Karpas-422 (cell line): Measurements from ENCODE around the gene ME2. TPM values are rescaled to one million over a fixed set of nuclear protein-coding genes. Genes with fewer than 3 reads are reported as not detected.
A peak's percentile ranks its signal among the peaks of the same experiment; 100 is the strongest.
"Not testable (repeated sequence)": the region's sequence is repeated elsewhere in the genome, so short reads cannot be mapped to it uniquely, and the experiment has no call there.

Experiments
- DNase-seq: peaks from one replicate; pipeline ENCODE4 v3.0.0-alpha.2; 2015
- H2AFZ ChIP-seq: fragments of 200-600 bp; sonication (generic); 2 replicates; pipeline ENCODE4 v1.6.1; 2014; ENCODE audit warnings: antibody characterized with exemption, low read length, mixed read lengths
- H3K27ac ChIP-seq: fragments of 200-600 bp; sonication (generic); 2 replicates; pipeline ENCODE4 v1.5.1; 2014; ENCODE audit warnings: mild to moderate bottlenecking, low read length, moderate library complexity
- H3K27me3 ChIP-seq: fragments of 200-600 bp; sonication (generic); 2 replicates; pipeline ENCODE4 v1.6.1; 2014; ENCODE audit warnings: low read length, mixed read lengths
- H3K36me3 ChIP-seq: fragments of 200-600 bp; sonication (generic); 2 replicates; pipeline ENCODE4 v1.6.1; 2014; ENCODE audit warnings: low read length, mixed read lengths; ENCODE audit not compliant: insufficient read depth
- H3K4me1 ChIP-seq: fragments of 200-600 bp; sonication (generic); 2 replicates; pipeline ENCODE4 v1.6.1; 2014; ENCODE audit warnings: mild to moderate bottlenecking, low read length, mixed read lengths
- H3K4me2 ChIP-seq: fragments of 200-600 bp; sonication (generic); 2 replicates; pipeline ENCODE4 v1.6.1; 2014; ENCODE audit warnings: low read length, low read depth, mild to moderate bottlenecking; ENCODE audit not compliant: poor library complexity, severe bottlenecking
- H3K4me3 ChIP-seq: fragments of 200-600 bp; sonication (generic); 2 replicates; pipeline ENCODE4 v1.5.1; 2014; ENCODE audit warnings: mild to moderate bottlenecking, antibody characterized with exemption, low read length, mixed read lengths
- H3K79me2 ChIP-seq: fragments of 200-600 bp; sonication (generic); 2 replicates; pipeline ENCODE4 v1.6.1; 2014; ENCODE audit warnings: mild to moderate bottlenecking, low read length, mixed read lengths
- H3K9ac ChIP-seq: fragments of 200-600 bp; sonication (generic); 2 replicates; pipeline ENCODE4 v1.6.0; 2014; ENCODE audit warnings: low read length
- H3K9me2 ChIP-seq: fragments of 200-600 bp; sonication (generic), shearing (Covaris generic); replicated peaks from 2 replicates; pipeline ENCODE4 v1.6.0; 2014; ENCODE audit warnings: mild to moderate bottlenecking, low read length, moderate library complexity; ENCODE audit not compliant: insufficient read depth
- H3K9me3 ChIP-seq: fragments of 300-700, 200-600 bp; sonication (generic); 2 replicates; pipeline ENCODE4 v1.6.1; 2014; ENCODE audit warnings: low read length, mixed read lengths
- H4K20me1 ChIP-seq: fragments of 200-600 bp; sonication (generic); 2 replicates; pipeline ENCODE4 v1.6.1; 2014; ENCODE audit warnings: mild to moderate bottlenecking, antibody characterized with exemption, low read length, low read depth; ENCODE audit not compliant: insufficient read depth
- total RNA-seq: library from RNA; depleted of rRNA; stranded (reverse); fragments of >200 nt; shearing (Covaris generic); gene quantifications from 2 replicates; pipeline ENCODE4 v1.2.3, GENCODE V29; 2014; ENCODE audit warnings: low replicate concordance

ME2 gene
- total RNA-seq, 1 experiment from 2014 or later = 184 TPM

DNA sequence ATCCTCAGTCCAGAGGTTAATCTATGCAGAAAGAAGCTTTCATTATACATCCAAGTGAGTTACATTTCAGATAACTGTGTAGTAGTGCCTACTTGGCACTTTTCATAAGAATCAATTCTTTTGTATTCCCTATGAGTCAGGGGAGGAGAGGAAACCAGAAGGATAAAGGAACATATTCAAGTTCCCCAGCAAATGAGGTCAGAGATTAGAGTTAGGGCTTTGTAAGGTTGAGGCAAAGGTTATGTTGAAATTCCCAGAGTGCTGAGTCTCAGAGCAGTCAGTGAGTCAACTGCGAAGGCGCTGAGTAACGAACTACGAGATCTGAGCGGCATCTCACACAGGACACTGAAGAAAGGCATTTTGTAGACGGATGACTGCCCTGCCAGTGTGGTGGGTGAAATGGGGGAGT, 25.1 kb upstream of the ME2 start:
- no peaks in the 10 kb centered on the region for H4K20me1 ChIP-seq
- no peaks in the 10 kb centered on the region for H3K9me3 ChIP-seq
- H3K27ac ChIP-seq = no peak overlapping the region
- H2AFZ ChIP-seq = no peak overlapping the region
- no peaks in the 10 kb centered on the region for H3K27me3 ChIP-seq
- H3K36me3 ChIP-seq = no peaks in the 10 kb centered on the region
- H3K9me2 ChIP-seq = no peaks in the 10 kb centered on the region
- no peak overlapping the region for H3K4me2 ChIP-seq
- H3K4me3 ChIP-seq = no peak overlapping the region
- no peaks in the 10 kb centered on the region for H3K79me2 ChIP-seq
- H3K9ac ChIP-seq = no peak overlapping the region
- no peaks in the 10 kb centered on the region for H3K4me1 ChIP-seq
- DNase-seq = no peak

DNA sequence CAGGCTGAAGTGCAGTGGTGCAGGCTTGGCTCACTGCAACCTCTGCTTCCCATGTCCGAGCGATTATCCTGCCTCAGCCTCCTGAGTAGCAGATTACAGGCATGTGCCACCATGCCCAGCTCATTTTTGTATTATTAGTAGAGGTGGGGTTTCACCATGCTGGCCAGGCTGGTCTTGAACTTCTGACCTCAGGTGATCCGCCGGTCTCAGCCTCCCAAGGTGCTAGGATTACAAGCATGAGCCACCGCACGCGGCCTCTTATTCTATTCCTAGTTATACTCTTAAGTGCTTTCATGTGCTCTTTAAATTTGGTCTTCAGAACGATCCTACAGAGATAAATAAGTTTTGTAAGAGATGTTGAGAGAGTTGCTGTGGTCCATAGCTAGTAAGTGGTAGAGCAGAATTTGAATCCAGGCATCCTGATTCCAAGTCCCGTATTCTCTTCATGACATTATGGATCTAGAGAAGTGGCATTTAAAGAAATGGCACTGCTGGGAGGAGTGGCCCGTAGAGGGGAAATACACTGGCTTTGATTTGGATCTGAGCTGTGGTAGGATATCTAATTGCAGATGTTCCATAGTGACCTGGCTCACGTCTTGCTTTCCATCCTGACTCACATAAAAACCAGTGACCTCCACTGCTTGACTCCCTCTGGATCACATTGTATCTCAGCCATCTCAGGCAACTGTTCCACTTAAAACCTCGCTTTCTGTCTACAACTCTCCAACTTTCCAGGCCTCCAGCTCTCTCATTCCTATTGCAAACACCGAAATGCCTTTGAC, 22.8 kb upstream of the ME2 start:
- H3K9ac ChIP-seq = no peak overlapping the region
- H3K4me3 ChIP-seq = no peak overlapping the region
- no peaks in the 10 kb centered on the region for H3K79me2 ChIP-seq
- no peaks in the 10 kb centered on the region for H3K4me1 ChIP-seq
- H4K20me1 ChIP-seq = no peaks in the 10 kb centered on the region
- H2AFZ ChIP-seq = no peak overlapping the region
- H3K9me2 ChIP-seq = no peaks in the 10 kb centered on the region
- no peaks in the 10 kb centered on the region for H3K9me3 ChIP-seq
- no peak overlapping the region for H3K4me2 ChIP-seq
- H3K27me3 ChIP-seq = no peaks in the 10 kb centered on the region
- no peak overlapping the region for H3K27ac ChIP-seq
- no peaks in the 10 kb centered on the region for H3K36me3 ChIP-seq
- DNase-seq = no peak

DNA sequence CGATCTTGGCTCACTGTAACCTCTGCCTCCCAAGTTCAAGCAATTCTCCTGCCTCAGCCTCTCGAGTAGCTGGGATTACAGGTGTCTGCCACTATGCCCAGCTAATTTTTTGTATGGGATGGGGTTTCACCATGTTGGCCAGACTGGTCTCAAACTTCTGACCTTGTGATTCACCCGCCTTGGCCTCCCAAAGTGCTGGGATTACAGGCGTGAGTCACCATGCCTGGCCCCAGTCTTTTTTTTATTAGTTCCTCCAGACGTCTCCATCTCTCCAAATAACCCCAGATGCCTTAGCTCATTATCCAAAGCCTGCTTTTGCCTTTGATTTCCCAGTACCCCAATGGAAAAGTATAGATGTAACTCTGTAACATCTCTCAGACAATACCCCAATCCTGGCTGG, 21.8 kb upstream of the ME2 start:
- H2AFZ ChIP-seq, H3K9me3 ChIP-seq, DNase-seq, H3K4me1 ChIP-seq, H3K4me2 ChIP-seq, H3K9ac ChIP-seq, H4K20me1 ChIP-seq, H3K27me3 ChIP-seq, H3K79me2 ChIP-seq, H3K36me3 ChIP-seq, H3K27ac ChIP-seq, H3K9me2 ChIP-seq, H3K4me3 ChIP-seq: not testable (repeated sequence)

DNA sequence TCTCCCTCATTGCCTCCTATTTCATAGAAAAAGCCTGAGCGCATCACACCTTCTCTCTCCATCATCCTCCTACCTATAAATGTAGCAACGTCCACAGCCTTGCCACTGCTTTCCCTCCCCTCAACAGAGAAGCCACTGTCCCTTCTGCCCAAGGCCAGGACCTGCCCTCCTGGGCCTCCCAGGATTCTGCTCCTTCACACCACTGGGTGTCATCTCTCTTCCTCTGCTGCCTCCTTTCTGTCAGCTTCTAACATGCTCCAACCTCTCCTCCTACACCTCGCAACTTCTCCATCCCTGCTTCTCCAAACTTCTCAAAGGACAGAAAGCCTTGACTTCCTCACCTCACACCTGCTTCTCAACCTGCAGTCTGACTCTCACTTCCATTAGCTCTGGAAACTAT, 21.2 kb upstream of the ME2 start:
- Histone ChIP-seq H3K36me3 (no peaks in the 10 kb centered on the region), H2AFZ (no peak overlapping the region), H3K27ac (no peak overlapping the region), H3K9ac (no peak overlapping the region), H3K27me3 (no peaks in the 10 kb centered on the region), H3K4me3 (no peak overlapping the region), H3K9me2 (no peaks in the 10 kb centered on the region), H3K4me2 (no peak overlapping the region), H3K9me3 (no peaks in the 10 kb centered on the region), H4K20me1 (no peaks in the 10 kb centered on the region), H3K79me2 (no peaks in the 10 kb centered on the region), H3K4me1 (peaks cover 5% of the 10 kb centered on the region)
- DNase-seq = no peak

DNA sequence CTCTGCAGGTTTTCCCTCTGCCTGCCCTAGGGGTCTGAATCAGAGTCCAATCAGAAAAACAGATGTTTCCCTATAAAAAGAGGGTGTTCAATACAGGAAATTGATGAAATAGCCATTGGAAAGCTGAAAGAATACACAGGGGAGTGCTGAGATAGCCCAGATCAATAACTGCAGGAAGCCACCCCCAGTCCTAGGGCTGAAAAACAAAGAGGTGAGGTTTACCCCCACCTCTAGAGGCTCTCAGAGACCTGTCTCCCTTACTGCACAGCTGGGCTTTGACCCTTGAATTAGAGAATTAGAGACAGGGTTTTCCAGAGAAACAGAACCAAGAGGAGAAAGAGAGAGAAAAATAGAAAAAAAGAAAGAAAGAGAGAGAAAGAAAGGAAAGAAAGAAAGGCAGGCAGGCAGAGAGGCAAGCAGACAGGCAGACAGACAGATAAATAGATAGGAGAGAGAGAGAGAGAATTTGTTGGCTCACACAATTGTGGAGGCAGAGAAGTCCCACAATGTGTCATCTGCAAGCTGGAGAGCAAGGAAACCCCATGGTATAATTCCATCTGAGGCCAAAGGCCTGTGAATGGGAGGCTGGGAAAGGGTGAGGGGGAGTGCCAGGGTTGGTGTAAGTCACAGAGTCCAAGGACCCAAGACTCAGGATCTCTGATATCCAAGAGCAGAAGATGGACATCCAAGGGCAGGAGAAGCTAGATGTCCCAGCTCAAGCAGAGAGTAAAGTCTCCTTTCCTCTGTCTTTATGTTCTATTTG, 18.9 kb upstream of the ME2 start:
- Histone ChIP-seq H3K9me2 (no peaks in the 10 kb centered on the region), H3K4me3 (no peak overlapping the region), H3K27ac (no peak overlapping the region), H3K27me3 (no peaks in the 10 kb centered on the region), H4K20me1 (no peaks in the 10 kb centered on the region), H3K4me1 (peaks cover 8% of the 10 kb centered on the region), H3K9ac (no peak overlapping the region), H2AFZ (no peak overlapping the region), H3K36me3 (no peaks in the 10 kb centered on the region), H3K4me2 (no peak overlapping the region), H3K79me2 (no peaks in the 10 kb centered on the region), H3K9me3 (no peaks in the 10 kb centered on the region)
- DNase-seq = no peak

DNA sequence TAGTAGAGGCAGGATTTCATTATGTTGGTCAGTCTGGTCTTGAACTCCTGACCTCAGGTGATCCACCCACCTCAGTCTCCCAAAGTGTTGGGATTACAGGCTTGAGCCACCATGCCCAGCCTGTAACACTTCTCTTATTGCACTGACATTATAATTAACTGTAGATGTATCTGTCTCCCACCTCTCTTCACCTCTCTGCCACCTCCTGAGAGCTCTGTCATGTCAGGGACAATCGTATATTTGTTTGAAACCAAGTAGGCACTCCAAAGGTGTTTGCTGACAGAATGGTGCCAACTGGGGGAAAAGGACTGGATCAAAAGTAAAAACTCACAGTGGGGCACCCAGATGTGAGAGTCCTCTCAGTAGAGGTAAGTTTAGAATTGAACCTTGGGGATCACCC, 17.3 kb upstream of the ME2 start:
- Histone ChIP-seq H4K20me1 (no peaks in the 10 kb centered on the region), H3K4me3 (no peak overlapping the region), H3K9ac (no peak overlapping the region), H3K27ac (no peak overlapping the region), H3K9me2 (no peaks in the 10 kb centered on the region), H3K27me3 (no peaks in the 10 kb centered on the region), H2AFZ (no peak overlapping the region), H3K79me2 (no peaks in the 10 kb centered on the region), H3K36me3 (no peaks in the 10 kb centered on the region), H3K9me3 (no peaks in the 10 kb centered on the region), H3K4me1 (peaks cover 8% of the 10 kb centered on the region), H3K4me2 (no peak overlapping the region)
- DNase-seq = no peak

DNA sequence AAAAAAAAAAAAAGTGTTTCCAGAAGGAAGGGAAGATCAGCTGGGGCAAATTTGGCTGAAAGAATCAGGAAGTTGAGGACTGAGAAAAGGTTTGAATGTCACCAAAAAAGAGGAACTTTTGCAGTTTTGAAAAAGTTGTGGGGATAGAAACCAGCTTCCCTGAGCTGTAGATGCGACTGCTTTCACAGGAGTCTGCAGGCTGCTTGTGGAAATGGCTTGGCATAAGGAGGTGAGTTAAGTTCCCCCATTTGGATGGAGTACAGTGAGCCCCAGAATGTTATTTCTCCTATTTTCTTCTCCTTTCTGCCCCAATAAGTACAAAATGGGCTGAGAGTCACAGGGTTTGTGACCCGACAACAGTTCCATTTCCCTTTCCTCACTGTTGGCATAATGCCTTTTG, 16.5 kb upstream of the ME2 start:
- Histone ChIP-seq H3K79me2 (no peaks in the 10 kb centered on the region), H3K27ac (no peak overlapping the region), H3K4me2 (no peak overlapping the region), H3K9ac (no peak overlapping the region), H2AFZ (peak overlapping the region; percentile 78; the same call in 1 of the 2 replicates), H4K20me1 (no peaks in the 10 kb centered on the region), H3K27me3 (no peaks in the 10 kb centered on the region), H3K4me1 (peaks cover 8% of the 10 kb centered on the region), H3K4me3 (no peak overlapping the region), H3K9me3 (no peaks in the 10 kb centered on the region), H3K9me2 (no peaks in the 10 kb centered on the region), H3K36me3 (no peaks in the 10 kb centered on the region)
- DNase-seq = no peak

DNA sequence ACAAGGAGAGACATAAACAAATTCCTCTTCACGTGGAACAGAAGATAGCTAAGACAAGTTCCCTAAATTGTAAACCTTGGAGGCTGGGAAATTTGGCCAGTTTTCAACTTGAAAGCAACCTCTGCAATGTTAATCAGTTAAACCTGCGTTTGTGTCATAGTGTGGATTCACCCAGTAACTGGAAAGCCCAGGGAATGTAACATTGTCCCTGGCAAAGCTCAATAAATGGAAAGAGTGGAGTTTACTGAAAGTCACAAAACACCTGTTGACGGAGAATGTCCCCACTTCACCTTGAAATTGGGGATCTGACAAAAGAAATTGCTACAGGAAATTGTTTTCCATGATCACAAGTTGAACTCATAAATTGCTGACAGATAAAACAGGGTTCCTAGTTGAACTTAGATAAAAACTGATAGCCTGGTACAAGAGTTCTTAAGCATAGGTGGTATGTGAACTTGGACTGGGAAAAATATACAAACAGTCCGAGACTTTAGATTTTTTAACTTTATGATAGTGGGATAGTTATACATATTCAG, 15.0 kb upstream of the ME2 start:
- H2AFZ ChIP-seq = no peak overlapping the region
- H3K79me2 ChIP-seq = no peaks in the 10 kb centered on the region
- no peak overlapping the region for H3K27ac ChIP-seq
- no peak overlapping the region for H3K4me3 ChIP-seq
- H3K4me1 ChIP-seq = peaks cover 8% of the 10 kb centered on the region
- DNase-seq = no peak
- H3K27me3 ChIP-seq = no peaks in the 10 kb centered on the region
- H3K4me2 ChIP-seq = no peak overlapping the region
- H3K9ac ChIP-seq = no peak overlapping the region
- no peaks in the 10 kb centered on the region for H3K9me3 ChIP-seq
- H4K20me1 ChIP-seq = no peaks in the 10 kb centered on the region
- no peaks in the 10 kb centered on the region for H3K36me3 ChIP-seq
- H3K9me2 ChIP-seq = no peaks in the 10 kb centered on the region
